Measurements from ENCODE around the gene MCU. TPM values are rescaled to one million over a fixed set of nuclear protein-coding genes. Genes with fewer than 3 reads are reported as not detected.
A peak's percentile ranks its signal among the peaks of the same experiment; 100 is the strongest.

Gene MCU
- total and polyA plus RNA-seq, 2 of the 4 experiments (the other 2 are of a cell fraction): 36.2 to 36.7 TPM

DNA sequence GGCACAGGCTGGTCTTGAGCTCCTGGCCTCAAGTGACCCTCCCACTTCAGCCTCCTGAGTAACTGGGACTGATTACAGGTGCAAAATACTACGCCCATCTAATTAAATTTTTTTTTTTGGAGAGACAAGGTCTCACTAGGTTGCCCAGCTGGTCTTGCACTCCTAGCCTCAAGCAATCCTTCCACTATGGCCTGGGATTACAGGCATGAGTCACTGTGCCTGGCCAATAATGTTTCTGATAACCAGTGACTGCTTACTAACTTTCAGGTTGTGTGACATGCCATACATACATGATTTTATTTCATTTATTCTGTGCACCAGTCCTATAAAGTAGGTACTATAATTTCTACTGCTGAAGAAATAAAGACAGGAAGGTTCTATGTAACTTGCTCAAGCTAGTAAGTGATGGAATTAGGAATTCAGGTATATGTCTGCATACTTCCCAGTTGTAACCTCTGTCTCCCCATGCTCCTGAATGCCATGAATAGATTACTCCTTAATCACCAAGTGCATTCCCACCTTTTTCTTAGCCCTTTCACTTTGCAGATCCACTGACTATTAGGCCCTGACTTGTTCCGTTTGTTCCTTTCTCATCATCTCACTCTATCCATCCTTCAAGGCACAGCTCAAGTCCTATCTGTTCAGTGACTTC lies 28.1 kb downstream of the MCU start:
- Histone ChIP-seq H2BK15ac (ENCODE audit: low read depth, low read length) (peak overlapping the region; percentile 22; the same call in 1 of the 3 replicates), H3K18ac (ENCODE audit: low read depth, low read length) (peak overlapping the region; percentile 27; the same call in 1 of the 2 replicates), H3K9me1 (ENCODE audit: insufficient read depth, low read length) (no peaks in the 10 kb centered on the region; the same call in 1 of the 2 replicates), H3K27ac (ENCODE audit: insufficient read depth, low read length) (no peak overlapping the region), H3K4me1 (ENCODE audit: control insufficient read depth, insufficient read depth, low read length) (peaks cover 7% of the 10 kb centered on the region), H2BK120ac (ENCODE audit: low read depth, low read length) (peak overlapping the region; percentile 7; the same call in 1 of the 2 replicates), H3K14ac (replicated peaks; ENCODE audit: low read depth, low read length) (no peak overlapping the region), H3K4me2 (ENCODE audit: low read depth, low read length) (no peak overlapping the region), H2AK5ac (ENCODE audit: low read depth, low read length) (peak overlapping the region; percentile 59; the same call in 1 of the 2 replicates), H3K9me3 (ENCODE audit: control insufficient read depth, insufficient read depth, low read length) (no peaks in the 10 kb centered on the region), H4K8ac (ENCODE audit: low read depth in 2 of 2, low read length in 2 of 2) (no peak overlapping the region), H3K4ac (ENCODE audit: low read depth, low read length) (peak overlapping the region; percentile 10; the same call in 1 of the 2 replicates), H3K4me3 (ENCODE audit: insufficient read depth, low read depth, low read length) (no peak overlapping the region), H3K56ac (ENCODE audit: extremely low read depth, insufficient read depth, low read length) (no peak overlapping the region), H3K9ac (ENCODE audit: low read depth, low read length) (no peak overlapping the region), H3K79me1 (ENCODE audit: low read depth in 1 of 2, low read length in 2 of 2) (peaks cover 17 to 37% of the 10 kb centered on the region in 2 experiments), H3K36me3 (ENCODE audit: control insufficient read depth, insufficient read depth, low read length) (no peaks in the 10 kb centered on the region), H3K23ac (ENCODE audit: low read depth, low read length) (peak overlapping the region; percentile 14; the same call in 1 of the 2 replicates), H4K20me1 (ENCODE audit: insufficient read depth, low read length) (peaks cover 3% of the 10 kb centered on the region; the same call in 1 of the 2 replicates), H3K27me3 (ENCODE audit: control insufficient read depth, insufficient read depth, low read length) (no peaks in the 10 kb centered on the region), H2AFZ (replicated peaks; ENCODE audit: low read length, poor library complexity) (no peak overlapping the region), H2BK20ac (ENCODE audit: low read depth, low read length) (peak overlapping the region; percentile 74; the same call in 1 of the 2 replicates), H2AK9ac (replicated peaks; ENCODE audit: low read depth, low read length, poor library complexity) (peak overlapping the region; percentile 44), H4K91ac (ENCODE audit: insufficient read depth, low read depth, low read length) (no peak overlapping the region), H4K5ac (ENCODE audit: low read depth, low read length) (no peak overlapping the region), H2BK5ac (ENCODE audit: low read depth, low read length, poor library complexity, severe bottlenecking) (peak overlapping the region; percentile 57)
- 100% methylated on average over 1 of the region's 2 CpGs; no CpG with 5 or more reads in 1 of the 2 experiments for WGBS, 2 experiments (ENCODE audit: extremely low coverage in 2 of 2, insufficient read length in 1 of 2)
- in situ Hi-C loops (cut with MboI; ENCODE audit: low sequenced_read_pairs) (no loop called here), dilution Hi-C loops (cut with HindIII; ENCODE audit: low sequenced_read_pairs, unreplicated experiment) (no loop called here), intact Hi-C loops (cut with micrococcal nuclease) (no loop called here)
- ChIA-PET CTCF (interaction anchor here (0.6 to 1.5 kb wide), 4 partner anchors 10 to 27 kb away, joined by 3 to 5 read pairs (median 4); no protein-coding TSS in a partner anchor), POLR2A (ENCODE audit: unreplicated experiment) (no interaction called here)
- no TSS peak for BruUV-seq (replicated peaks)
- DNase-seq (no peak), ATAC-seq (ENCODE audit: low read depth) (peak; percentile 40; the same call in 1 of the 2 replicates)
- no peak for TF ChIP-seq MAZ (IDR thresholded peaks at IDR 0.05; ENCODE audit: borderline replicate concordance, low read depth, low read length)
- no peak for TF ChIP-seq SMC3 (IDR thresholded peaks at IDR 0.05; ENCODE audit: low read depth, low read length)
- TF ChIP-seq RFX5 (IDR thresholded peaks at IDR 0.05; ENCODE audit: low read depth, low read length): no peak
- TF ChIP-seq CEBPB (IDR thresholded peaks at IDR 0.05; ENCODE audit: low read depth, low read length): no peak
- TF ChIP-seq RCOR1 (IDR thresholded peaks at IDR 0.05; ENCODE audit: insufficient replicate concordance, low read length): no peak
- no peak for TF ChIP-seq BHLHE40 (IDR thresholded peaks at IDR 0.05; ENCODE audit: low read depth, low read length)
- no peak for TF ChIP-seq NFE2L2 (IDR thresholded peaks at IDR 0.05; ENCODE audit: low read depth, low read length)
- TF ChIP-seq MAFK (IDR thresholded peaks at IDR 0.05; ENCODE audit: low read depth, low read length): no peak
- no peak for TF ChIP-seq CTCF (conservative IDR thresholded peaks at IDR 0.05; ENCODE audit: low read depth, low read length)
- TF ChIP-seq, protein P1, sequence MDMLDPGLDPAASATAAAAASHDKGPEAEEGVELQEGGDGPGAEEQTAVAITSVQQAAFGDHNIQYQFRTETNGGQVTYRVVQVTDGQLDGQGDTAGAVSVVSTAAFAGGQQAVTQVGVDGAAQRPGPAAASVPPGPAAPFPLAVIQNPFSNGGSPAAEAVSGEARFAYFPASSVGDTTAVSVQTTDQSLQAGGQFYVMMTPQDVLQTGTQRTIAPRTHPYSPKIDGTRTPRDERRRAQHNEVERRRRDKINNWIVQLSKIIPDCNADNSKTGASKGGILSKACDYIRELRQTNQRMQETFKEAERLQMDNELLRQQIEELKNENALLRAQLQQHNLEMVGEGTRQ (IDR thresholded peaks at IDR 0.05; ENCODE audit: low read depth, low read length): no peak
- TF ChIP-seq MXI1 (IDR thresholded peaks at IDR 0.05; ENCODE audit: borderline replicate concordance, low read depth, low read length): no peak
- no peak for TF ChIP-seq FOS (IDR thresholded peaks at IDR 0.05; ENCODE audit: low read depth, low read length)
- no peak for TF ChIP-seq POLR2A (IDR thresholded peaks at IDR 0.05; ENCODE audit: low read depth, low read length)
- no peak for TF ChIP-seq RAD21 (IDR thresholded peaks at IDR 0.05; ENCODE audit: low read length)
- TF ChIP-seq, protein P2, sequence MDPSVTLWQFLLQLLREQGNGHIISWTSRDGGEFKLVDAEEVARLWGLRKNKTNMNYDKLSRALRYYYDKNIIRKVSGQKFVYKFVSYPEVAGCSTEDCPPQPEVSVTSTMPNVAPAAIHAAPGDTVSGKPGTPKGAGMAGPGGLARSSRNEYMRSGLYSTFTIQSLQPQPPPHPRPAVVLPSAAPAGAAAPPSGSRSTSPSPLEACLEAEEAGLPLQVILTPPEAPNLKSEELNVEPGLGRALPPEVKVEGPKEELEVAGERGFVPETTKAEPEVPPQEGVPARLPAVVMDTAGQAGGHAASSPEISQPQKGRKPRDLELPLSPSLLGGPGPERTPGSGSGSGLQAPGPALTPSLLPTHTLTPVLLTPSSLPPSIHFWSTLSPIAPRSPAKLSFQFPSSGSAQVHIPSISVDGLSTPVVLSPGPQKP (IDR thresholded peaks at IDR 0.05; ENCODE audit: borderline replicate concordance, low read depth, low read length): no peak

Data from IMR-90 (cell line).